ENCODE measurements around the gene ADCK2. TPM values are rescaled to one million over a fixed set of nuclear protein-coding genes. Genes with fewer than 3 reads are reported as not detected.
A peak's percentile ranks its signal among the peaks of the same experiment; 100 is the strongest.
"Not testable (repeated sequence)": the region's sequence is repeated elsewhere in the genome, so short reads cannot be mapped to it uniquely, and the experiment has no call there.

Gene ADCK2
- polyA plus RNA-seq, 1 donor: 13.1 TPM

GRCh38 chr7:140696024-140696679 lies 23.4 kb downstream of the ADCK2 start:
- no peak for DNase-seq

- peak; percentile 95 for DNase-seq
Measured at GRCh38 chr7:140696680-140697446, 24.1 kb downstream of the ADCK2 start, which contains the start of gene NDUFB2. Gene NDUFB2 (plus strand): TSS chr7:140696708. CDS start chr7:140696745, 37 bp downstream.

GRCh38 chr7:140697447-140698143 lies 24.9 kb downstream of the ADCK2 start:
- no peak for DNase-seq

GRCh38 chr7:140698477-140698876 lies 25.7 kb downstream of the ADCK2 start:
- DNase-seq: no peak

DNA sequence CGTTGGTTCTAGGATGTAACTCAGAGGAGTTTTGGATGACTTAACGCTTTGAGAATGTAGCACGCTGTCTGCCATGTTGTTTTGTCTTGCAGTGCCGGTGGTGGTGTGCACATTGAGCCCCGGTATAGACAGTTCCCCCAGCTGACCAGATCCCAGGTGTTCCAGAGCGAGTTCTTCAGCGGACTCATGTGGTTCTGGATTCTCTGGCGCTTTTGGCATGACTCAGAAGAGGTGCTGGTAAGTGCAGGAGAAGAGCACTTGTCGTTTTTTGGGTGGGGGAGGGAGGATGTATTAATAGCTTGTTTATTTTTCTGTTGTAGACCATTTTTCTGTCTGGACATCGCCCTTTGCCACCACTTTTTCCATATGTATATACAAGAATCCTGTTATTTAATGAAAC lies 30.0 kb downstream of the ADCK2 start:
- no peak for DNase-seq

GRCh38 chr7:140704205-140704604 lies 31.5 kb downstream of the ADCK2 start:
- DNase-seq: no peak

GRCh38 chr7:140707132-140707531 lies 34.4 kb downstream of the ADCK2 start:
- no peak for DNase-seq

- not testable (repeated sequence) for DNase-seq
Measured at GRCh38 chr7:140708764-140709163, 36.0 kb downstream of the ADCK2 start.

DNA sequence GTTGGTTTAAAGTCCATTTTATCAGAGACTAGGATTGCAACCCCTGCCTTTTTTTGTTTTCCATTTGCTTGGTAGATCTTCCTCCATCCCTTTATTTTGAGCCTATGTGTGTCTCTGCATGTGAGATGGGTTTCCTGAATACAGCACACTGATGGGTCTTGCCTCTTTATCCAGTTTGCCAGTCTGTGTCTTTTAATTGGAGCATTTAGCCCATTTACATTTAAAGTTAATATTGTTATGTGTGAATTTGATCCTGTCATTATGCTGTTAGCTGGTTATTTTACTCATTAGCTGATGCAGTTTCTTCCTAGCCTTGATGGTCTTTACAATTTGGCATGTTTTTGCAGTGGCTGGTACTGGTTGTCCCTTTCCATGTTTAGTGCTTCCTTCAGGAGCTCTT lies 39.6 kb downstream of the ADCK2 start:
- not testable (repeated sequence) for DNase-seq

DNA sequence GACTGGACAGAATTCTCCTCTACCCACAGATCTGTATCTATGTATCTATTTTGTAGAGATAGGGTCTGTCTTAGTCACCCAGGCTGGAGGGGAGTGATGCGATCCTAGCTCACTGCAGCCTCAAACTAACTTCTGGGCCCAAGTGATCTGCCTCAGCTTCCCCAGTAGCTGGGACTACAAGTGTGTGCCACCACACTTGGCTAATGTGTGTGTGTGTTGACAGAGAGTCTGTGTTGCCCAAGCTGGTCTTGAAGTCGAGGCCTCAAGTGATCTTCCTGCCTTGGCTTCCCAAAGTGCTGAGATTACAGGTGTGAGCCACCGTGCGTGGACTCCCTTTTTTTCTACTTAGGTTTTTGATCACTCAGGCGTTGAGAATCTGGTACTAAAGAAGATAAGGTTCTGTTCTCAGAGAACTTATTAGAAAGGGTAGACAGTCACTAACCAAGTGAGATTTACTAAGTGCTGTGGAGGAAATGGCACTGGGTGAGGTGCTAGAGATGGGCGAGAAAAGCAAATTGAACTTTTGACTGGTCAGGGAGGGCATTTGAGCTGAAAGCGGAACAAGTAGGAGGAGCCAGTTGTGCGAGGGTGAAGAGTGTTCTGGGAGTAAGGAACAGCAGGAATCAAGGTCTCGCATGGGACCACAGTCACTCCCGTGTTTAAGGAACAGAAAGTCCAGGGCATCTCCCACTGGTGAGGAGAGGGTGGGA lies 41.7 kb downstream of the ADCK2 start:
- no peak for DNase-seq

DNA sequence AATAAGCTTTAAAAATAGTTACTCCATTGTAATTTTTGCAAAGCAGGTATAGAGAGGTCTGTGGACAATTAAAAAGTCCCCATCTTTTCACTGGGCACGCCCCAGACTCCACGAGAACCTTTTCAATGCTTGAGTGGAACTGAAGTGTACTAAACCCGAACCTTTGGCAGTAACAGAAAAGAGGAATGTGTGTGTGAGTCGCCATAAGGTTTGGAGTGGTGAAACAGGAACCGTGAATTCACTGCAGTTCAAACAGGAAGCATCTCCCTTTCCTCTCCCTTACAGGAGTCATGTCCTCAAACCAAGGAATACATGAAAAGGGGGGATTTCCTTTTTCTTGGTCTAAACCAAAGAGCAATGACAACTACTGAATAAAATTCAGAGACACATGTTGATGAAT lies 47.0 kb downstream of the ADCK2 start:
- DNase-seq: no peak

GRCh38 chr7:140722254-140722653 lies 49.5 kb downstream of the ADCK2 start:
- no peak for DNase-seq

- DNase-seq: no peak
Measured at GRCh38 chr7:140723006-140723405, 50.3 kb downstream of the ADCK2 start.

DNA sequence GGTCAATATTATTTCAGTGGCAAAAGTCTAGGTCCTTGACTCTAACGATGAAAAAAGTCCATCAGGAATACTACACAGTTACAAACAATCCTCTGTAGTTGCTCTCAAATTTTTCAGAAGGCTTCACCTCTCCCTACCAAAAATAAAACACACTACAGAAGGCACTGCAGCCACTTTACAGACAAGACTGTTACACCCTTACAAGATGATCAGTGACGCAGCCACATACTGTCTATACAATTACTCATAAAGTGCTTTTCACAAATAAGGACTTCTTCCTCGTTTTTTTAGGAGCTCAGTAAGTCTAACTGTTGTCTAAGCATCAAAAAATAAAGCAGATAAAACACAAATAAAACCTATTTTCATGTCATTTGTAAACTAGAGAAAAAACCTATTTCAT lies 50.8 kb downstream of the ADCK2 start:
- DNase-seq: no peak

- no peak for DNase-seq
Measured at GRCh38 chr7:140724706-140725105, 52.0 kb downstream of the ADCK2 start.

DNA sequence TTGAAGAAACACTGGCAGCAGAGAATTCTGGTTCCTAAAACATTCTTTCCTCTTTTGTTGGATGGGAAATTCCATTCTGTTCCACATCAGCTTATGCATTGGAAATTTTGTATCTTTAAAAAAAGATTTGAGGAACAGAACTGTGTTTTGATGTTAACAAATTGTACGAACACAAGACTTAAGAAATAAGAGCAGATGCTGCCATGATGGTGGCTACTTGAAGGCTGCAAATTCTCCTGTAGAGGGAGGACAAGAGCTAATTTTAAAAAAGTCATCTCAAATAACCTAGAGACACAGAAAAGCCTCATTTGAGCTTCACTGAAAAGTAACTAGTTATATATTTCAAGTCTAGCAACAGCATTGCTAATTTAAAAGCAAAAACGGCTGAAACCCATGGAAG lies 53.5 kb downstream of the ADCK2 start:
- DNase-seq: no peak

- DNase-seq: no peak
Measured at GRCh38 chr7:140732416-140732815, 59.7 kb downstream of the ADCK2 start.

DNA sequence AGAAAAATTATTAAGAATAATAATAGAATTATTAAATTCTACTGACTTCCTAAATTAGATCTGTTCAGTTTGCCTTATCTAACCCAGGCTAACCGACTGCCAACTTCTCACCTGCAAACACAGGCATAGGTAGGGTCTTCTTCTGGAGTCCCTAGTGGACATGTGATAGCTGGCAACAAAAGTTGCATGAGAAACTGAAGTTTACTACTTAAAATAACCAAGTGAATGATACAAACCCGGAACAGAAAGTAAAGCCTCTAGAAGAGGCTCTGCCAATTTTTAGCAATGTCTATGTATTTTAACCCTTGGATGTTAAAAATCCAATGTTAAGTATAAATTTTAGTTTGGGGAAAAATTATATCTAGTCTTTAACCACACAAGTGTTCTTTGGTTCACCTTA lies 61.4 kb downstream of the ADCK2 start:
- no peak for DNase-seq

DNA sequence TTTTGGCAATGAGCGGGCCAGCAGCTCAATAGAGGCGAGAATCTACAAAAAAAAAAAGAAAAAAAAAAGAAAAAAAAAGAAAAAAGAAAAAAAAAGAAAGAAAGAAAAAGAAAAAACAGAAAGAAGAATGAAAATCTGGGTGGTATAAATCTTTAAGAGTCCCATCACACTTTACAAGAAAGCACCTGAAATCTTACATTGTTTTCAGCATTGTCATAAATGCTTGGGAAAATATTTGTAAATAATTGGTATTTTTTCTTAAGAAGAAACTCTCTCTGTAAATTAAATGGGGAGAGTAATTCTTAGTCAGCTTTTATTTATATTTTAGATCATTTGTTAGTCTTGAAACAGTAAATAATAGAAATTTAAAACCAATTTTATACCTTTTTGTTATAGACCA lies 62.0 kb downstream of the ADCK2 start:
- no peak for DNase-seq

DNA sequence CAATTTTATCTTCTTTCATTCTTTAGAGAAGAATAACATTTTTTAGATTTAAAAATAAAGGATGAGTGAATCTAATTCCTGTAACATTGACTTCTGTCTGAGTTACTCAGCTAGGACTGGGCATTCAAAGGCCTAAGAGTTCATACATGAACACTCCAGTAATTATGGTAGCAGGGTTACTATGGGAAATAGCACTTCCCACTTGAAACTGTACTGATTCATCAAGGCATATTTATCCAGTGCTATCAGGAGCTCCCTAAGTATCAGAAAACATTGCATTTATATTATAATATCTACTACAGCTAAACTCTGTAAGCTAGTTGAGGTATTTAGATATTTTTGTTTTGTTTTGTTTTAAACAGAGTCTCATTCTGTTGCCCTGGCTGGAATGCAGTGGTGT lies 65.5 kb downstream of the ADCK2 start:
- DNase-seq: no peak

GRCh38 chr7:140743255-140743654 lies 70.5 kb downstream of the ADCK2 start:
- not testable (repeated sequence) for DNase-seq

DNA sequence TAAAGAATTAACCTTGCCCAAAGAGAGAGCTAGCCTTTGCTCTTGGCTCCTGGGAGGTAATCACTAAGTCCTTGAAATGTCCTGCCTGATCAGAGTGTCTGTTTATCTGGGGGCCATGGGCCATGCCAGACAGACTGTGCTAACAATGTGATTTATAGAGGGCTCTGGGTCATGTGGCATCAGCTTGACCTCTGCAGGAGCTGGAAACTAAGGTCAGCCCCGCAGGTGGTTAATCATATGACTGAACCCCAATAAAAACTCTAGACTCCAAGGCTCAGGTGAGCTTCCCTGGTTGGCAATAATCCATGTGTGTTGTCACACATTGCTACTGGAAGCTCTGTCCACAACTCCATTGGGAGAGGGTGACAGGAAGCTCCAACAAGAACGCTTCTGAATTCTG lies 71.3 kb downstream of the ADCK2 start:
- no peak for DNase-seq
